ENCODE measurements around the gene ZNF780A.
"Not testable (repeated sequence)": the region's sequence is repeated elsewhere in the genome, so short reads cannot be mapped to it uniquely, and the experiment has no call there.

ZNF780A gene

DNA sequence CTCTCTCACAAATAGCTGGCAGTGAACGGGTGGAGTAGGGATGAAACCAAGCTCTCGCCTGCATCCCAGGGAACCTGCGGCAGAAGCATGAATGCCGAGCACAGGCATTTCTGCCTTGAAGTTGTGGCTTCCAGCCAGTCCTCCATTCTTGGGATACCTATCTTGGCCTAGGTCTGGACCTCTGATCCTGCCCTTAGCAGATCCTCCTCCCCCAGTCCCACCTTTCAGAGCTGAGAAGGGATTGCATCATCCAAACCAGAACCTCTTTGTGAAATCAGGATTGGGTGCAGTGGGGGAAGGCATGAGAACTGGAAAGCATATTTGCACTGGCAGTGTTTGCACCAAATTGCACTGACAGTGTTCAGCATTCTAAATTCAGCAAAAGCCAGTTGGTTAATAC lies 5.8 kb downstream of the ZNF780A start:
- no peak for DNase-seq (ENCODE audit: low spot score)

DNA sequence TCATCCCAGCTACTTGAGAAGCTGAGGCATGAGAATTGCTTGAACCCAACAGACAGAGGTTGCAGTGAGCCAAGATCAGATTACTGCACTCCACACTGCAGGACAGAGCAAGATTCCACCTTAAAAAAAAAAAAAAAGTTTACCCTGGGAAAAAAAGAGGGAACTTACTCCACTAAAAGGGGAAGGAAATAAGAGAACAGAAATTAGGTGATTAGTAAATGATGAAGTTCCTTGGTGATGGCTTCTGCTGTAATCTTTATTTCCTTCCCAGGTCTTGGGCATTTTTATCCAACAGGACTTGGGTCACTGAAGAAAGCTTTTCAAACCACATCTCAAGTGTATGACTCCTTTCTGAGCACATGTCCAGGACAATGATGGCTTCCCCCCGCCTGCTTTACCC lies 9.3 kb downstream of the ZNF780A start:
- no peak for DNase-seq (ENCODE audit: low spot score)

DNA sequence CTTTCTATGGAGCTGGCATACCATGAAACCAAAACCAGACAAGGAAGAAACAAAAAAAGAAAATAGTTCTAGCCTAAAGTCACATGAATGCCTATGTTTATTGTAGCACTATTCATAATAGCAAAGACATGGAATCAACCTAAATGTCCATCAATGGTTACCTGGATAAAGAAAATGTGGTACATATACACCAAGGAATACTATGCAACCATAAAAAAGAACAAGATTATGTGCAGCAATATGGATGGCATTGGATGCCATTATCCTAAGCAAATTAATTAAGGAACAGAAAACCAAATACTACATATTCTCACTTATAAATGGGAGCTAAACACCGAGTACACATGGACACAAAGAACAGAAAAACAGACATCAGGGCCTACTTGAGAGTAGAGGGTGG lies 10.5 kb downstream of the ZNF780A start:
- no peak for DNase-seq (ENCODE audit: low spot score)

DNA sequence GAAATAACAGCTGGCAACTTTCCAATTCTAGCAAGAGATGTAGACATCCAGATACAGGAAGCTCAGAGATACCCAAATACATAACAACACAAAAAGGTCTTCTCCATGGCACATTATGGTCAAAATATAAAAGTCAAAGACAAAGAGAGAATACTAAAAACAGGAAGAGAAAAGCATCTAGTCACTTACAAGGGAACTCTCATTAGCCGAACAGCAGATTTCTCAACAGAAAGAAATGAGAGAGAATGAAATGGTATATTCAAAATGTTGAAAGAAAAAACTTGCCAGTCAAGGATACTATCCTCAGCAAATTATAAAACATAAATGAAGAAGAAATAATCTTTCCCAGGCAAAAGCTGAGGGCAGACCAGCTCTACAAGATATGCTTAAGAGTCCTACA lies 12.4 kb downstream of the ZNF780A start:
- no peak for DNase-seq (ENCODE audit: low spot score)

DNA sequence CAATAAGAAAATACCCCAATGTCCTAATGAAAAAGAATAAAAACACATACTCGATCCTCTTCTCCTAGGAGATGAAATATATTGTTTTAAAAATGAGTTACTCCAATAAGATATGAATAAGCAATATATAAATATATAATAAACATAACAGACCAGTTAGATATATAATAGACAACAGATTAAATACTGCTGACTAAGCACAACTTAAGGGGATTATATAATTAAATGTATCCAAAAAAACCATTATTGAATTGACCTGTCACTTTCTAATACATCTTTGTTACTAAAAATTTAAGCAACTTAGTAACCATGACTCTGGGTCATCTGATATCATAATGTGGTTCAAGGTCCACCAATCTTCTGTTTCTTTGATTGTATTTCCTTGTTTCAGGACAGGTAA lies 20.7 kb downstream of the ZNF780A start:
- no peak for DNase-seq (ENCODE audit: low spot score)

DNA sequence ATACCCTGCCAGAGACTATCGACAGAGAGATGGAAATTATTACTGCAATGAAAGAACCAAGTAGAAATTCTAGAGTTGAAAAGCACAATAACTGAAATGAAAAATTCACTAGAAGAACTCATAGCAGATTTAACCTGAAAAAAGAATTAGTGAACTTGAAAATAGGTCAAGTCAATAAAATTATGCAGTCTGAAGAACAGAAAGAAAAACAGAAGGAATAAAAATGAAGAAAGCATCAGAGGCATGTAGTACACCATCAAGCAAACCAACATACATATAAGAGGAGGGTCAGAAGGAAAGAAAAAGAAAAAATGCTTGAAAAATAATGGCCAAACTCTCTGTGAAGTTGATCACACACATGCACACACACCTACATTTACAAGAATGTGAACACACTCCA lies 31.1 kb downstream of the ZNF780A start:
- no peak for DNase-seq (ENCODE audit: low spot score)

DNA sequence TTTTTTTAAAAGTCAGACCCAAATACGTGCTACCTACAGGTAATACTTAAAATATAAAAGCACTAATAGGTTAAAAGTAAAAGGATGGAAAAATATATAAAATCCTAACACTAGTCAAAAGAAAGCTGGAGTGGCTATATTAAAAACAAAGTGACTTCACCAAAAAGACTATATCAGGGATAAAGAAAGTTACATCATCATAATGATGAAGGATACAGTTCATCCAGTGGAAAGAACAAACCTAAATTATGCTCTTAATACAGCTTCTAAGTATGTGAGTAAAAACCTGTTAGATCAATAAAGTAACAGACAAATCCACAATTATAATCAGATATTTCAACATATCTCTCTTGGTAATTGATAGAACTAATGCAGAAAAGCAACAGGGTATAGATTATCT lies 33.6 kb downstream of the ZNF780A start:
- DNase-seq (ENCODE audit: low spot score) = peak; percentile 8

DNA sequence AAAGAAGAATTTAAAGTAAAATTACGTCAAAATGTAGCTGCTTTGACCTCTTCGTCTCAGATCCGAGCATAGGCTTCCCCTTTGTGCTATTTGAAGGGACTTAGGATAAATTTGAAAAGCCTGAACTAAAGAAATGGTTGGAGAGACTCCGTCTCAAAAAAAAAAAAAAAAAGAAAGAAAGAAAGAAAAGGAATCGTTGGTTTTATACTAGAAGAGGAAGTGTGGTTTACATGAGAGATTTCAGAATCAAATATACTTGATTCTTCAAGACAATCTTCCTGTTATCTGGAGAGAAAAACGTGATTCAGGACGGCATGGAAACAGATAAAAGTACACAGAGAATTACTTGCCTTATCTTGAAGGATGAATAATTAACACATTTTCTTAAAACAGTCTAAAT lies 34.2 kb downstream of the ZNF780A start:
- DNase-seq (ENCODE audit: low spot score) = peak; percentile 18

DNA sequence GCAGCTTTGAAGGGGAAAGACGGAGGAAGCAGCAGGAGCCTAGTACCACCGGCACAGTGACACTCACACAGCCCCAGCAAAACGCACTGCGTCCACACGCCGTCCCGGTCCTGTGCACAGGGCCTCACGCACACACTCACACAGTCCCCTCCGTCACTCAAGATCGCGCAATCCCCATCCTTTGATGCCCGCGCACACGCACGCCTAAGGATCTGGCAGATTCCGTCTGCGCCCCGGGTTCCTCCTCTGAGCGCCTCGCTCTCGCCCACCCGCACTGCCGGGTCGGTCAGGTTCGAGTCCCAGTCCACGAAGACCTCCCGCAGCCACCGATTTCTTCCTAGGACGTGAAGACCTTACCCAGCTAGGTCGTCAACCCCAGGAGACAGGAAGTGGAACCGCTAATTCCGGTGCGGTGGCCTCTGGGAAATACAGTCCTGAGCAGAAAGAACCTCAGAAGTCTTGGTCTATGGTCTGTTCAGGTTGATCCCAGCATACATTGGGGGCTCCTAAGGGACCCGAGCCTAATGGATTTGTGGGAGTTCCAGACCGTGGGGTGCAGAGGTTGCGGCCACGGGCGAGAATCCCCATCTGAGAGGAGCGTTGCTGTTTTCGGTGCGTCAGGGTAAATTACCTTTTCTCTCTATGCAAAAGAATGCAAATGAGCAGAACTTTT lies 34.8 kb downstream of the ZNF780A start, which contains the start of gene ZNF780B:
TSS of gene ZNF780B (minus strand) at position 400 of the 673 bp plus-strand sequence. CDS start 5,899 bp downstream, outside the sequence.
- peak; percentile 88 for DNase-seq (ENCODE audit: low spot score)

DNA sequence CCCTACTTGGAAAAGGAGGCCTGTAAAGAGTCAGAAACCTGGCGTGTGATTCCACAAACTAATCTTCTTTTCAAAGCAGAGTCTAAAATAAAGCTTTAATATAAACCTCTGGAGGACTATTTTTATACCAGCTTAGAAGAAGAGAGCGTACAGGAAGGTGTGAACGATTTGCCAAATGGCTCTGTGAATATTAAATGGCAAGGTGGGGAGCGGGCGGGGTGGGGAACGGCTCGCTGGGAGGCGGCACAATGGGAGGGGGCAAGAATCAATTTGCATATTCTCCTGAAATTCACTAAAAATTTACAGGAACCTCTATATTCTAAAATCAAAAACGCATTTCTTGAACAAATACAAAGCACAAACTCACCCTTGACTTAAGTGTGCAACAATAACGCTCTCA lies 35.7 kb downstream of the ZNF780A start:
- DNase-seq (ENCODE audit: low spot score) = peak; percentile 41

DNA sequence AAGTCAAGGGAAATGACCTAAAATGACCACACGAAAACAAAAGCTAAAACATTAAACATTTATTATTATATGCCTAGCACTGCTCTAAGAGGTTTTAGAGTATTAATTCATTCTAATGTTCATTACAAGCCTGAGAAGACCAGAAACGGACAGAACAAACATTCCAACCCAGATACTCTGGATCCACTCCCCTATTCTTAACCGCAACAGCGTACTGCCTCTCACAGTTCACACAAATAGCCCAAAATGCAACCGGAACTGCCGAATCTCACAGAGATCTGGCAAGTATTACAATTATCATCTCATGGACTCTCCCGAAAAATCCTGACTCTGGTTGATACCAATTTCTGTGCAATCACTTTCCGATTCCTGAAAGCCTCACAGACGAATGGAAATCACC lies 36.1 kb downstream of the ZNF780A start:
- DNase-seq (ENCODE audit: low spot score) = peak; percentile 48

DNA sequence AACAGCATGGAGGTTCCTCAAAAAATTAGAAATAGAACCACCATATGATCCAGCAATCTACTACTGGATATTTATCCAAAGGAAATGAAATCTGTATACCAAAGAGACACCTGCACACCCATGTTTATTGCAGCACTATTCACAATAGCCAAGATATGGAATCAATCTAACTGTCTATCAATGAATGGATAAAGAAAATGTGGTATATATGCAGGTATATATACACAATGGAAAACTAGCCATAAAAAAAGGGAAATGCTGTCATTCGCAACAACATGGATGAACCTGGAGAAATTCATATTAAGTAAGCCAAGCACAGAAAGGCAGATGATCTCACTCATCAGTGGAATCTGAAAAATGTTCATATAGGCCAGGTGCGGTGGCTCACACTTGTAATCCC lies 37.3 kb downstream of the ZNF780A start:
- no peak for DNase-seq (ENCODE audit: low spot score)

DNA sequence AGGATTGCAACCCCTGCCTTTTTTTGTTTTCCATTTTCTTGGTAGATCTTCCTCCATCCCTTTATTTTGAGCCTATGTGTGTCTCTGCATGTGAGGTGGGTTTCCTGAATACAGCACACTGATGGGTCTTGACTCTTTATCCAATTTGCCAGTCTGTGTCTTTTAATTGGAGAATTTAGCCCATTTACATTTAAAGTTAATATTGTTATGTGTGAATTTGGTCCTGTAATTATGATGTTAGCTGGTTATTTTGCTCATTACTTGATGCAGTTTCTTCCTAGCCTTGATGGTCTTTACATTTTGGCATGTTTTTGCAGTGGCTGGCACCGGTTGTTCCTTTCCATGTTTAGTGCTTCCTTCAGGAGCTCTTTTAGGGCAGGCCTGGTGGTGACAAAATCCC lies 49.0 kb downstream of the ZNF780A start:
- DNase-seq (ENCODE audit: low spot score) = not testable (repeated sequence)

DNA sequence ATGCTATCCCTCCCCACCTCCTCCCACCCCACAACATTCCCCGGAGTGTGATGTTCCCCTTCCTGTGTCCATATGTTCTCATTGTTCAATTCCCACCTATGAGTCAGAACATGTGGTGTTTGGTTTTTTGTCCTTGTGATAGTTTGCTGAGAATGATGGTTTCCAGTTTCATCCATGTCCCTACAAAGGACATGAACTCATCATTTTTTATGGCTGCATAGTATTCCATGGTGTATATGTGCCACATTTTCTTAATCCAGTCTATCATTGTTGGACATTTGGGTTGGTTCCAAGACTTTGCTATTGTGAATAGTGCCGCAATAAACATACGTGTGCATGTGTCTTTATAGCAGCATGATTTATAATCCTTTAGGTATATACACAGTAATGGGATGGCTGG lies 52.7 kb downstream of the ZNF780A start:
- DNase-seq (ENCODE audit: low spot score) = not testable (repeated sequence)

DNA sequence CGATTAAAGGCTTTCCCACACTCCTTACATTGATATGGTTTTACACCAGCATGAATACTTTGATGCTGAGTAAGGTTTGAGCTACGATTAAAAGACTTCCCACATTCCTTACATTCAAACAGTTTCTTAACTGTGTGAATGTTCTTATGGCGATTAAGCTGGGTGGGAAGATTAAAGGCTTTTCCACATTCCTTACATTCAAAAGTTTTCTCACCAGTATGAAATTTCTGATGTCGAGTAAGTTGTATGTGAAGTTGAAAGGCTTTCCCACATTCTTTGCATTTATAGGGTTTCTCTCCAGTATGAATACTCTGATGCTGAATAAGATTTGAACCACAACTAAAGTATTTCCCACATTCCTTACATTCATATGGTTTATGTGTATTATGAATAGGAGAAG lies 54.7 kb downstream of the ZNF780A start:
- no peak for DNase-seq (ENCODE audit: low spot score)

DNA sequence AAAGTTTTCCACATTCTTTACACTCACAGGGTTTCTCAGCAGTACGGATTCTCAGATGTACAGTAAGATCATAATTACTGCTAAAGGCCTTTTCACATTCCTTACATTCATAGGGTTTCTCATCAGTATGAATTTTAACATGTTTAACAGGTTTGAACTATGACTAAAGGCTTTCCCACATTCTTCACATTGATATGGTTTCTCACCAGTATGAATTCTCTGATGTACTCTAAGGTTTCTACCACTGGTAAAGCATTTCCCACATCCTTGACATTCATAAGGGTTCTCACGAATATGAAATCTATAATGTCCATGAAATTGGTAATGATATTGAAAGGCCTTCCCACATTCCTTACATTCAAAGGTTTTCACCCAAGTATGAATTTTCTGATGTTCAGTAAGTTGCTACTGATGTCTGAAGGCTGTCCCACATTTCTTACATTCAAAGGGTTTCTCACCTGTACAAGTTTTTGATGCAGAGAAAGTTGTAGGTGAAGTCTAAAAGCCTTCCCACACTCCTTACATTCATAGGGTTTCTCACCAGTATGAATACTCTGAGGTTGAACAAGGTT lies 56.7 kb downstream of the ZNF780A start:
- DNase-seq (ENCODE audit: low spot score) = no peak

DNA sequence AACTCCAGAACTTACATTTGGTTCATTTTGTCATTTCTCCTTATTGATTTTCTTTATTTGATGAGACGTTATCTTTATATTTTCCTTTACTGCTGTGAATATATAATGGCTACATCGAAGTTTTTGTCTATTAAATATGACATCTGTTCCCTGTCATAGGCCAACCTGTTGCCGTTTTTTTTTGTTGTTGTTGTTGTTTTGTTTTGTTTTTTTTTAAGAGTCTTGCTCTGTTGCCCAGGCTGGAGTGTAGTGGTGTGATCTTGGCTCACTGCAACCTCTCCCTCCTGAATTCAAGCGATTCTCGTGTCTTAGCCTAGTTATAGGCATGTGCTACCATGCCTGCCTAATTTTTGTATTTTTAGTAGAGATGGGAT lies 64.2 kb downstream of the ZNF780A start:
- no peak for DNase-seq (ENCODE audit: low spot score)

DNA sequence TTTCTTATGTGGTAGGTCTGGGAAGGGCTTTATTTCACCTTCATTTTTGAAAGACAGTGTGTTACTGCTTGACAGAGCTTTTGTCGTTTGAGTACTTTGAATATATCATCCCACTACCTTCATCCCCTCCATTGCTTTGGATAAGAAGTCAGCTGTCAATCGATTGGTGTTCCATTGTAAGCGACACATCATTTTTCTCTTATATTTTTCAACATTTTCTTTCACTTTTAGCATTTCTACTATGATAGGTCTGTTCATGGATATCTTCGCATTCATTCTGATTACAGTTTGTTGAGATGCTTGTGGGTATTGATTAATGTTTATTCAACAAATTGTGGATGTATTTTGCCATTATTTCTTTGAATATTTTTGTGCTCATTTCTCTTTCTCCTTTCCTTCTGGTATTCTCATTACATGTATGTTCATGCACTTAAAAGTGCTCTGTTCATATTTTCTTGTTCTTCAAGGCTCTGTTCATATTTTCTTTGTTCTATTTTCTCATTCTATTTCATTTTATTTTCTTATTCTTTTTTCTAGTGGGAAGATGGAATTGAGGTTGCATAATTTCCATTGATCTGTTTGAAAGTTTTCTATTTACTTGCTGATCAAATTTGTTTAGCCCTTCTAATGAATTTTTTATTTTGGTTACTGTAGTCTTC lies 64.7 kb downstream of the ZNF780A start:
- DNase-seq (ENCODE audit: low spot score) = no peak

DNA sequence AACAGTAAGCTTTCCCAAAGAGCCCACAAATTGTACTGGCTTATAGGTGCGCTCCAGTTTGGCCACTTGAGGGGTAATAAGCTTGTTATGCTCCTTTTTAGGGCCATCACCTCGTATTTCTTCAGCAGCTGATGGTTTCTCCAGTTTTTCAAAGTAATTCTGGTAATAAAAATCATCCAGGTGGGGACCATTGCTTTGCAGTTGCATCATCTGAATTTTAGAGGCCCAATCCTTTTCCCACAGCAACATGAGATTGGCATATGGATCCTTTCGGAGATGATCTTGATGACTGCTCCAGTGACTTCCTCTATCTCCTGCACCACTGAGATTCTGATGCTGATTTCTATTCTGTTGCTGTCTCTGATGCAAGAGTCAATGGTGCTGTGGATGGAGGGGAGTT lies 66.8 kb downstream of the ZNF780A start:
- no peak for DNase-seq (ENCODE audit: low spot score)

All from RKO (cell line).